NT2/D1 (cell line): ENCODE data around the gene NDE1.

Experiments used
- SUZ12 ChIP-seq: IDR thresholded peaks from 2 replicates; pipeline ENCODE4 v1.6.1; 2011; ENCODE audit not compliant: insufficient read length, insufficient read depth; ENCODE audit errors: extremely low read depth
- YY1 ChIP-seq: IDR thresholded peaks from 2 replicates; pipeline ENCODE4 v1.6.1; 2011; ENCODE audit not compliant: insufficient read length, insufficient read depth
- ZNF274 ChIP-seq: IDR thresholded peaks from 2 replicates; pipeline ENCODE4 v1.6.1; 2011; ENCODE audit warnings: mild to moderate bottlenecking, low read depth, low read length

DNA sequence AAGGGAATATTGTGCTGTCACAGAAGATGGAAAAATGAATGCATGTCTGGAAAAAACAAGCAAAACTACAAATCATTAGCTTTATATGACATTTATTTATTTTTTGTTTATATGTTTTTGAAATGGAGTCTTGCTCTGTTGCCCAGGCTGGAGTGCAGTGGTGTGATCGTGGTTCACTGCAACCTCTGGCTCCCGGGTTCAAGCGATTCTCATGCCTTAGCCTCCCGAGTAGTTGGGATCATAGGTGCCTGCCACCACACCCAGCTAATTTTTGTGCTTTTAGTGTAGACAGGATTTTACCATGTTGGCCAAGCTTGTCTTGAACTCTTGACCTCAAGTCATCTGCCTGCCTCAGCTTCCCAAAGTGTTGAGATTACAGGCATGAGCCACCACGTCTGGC is 8.5 kb downstream of the NDE1 start:
- TF ChIP-seq YY1 (no peak), ZNF274 (no peak), SUZ12 (no peak)
